Stromal cell of bone marrow (primary cell): ENCODE measurements around the gene HOXA5.
A peak's percentile ranks its signal among the peaks of the same experiment; 100 is the strongest.

Experiments used
- DNase-seq: peaks from one replicate; pipeline ENCODE4 v3.0.0-alpha.2; 2012; ENCODE audit warnings: low read depth

The HOXA5 gene

GRCh38 chr7:27159266-27160144 lies 16.0 kb upstream of the HOXA5 start:
- no peak for DNase-seq

- DNase-seq: no peak
Measured at GRCh38 chr7:27158436-27159265, 15.2 kb upstream of the HOXA5 start.

GRCh38 chr7:27157702-27158431 lies 14.4 kb upstream of the HOXA5 start:
- no peak for DNase-seq

GRCh38 chr7:27156916-27157701 lies 13.6 kb upstream of the HOXA5 start:
- DNase-seq: no peak

- DNase-seq: peak; percentile 64
Measured at GRCh38 chr7:27156508-27156898, 13.0 kb upstream of the HOXA5 start, which contains the start of gene HOXA7. HOXA7 (minus strand) TSS chr7:27156675; CDS start chr7:27156545, 130 bp downstream.

GRCh38 chr7:27155816-27156507 lies 12.5 kb upstream of the HOXA5 start:
- no peak for DNase-seq

GRCh38 chr7:27154901-27155815 lies 11.7 kb upstream of the HOXA5 start:
- no peak for DNase-seq

- no peak for DNase-seq
Measured at GRCh38 chr7:27154369-27154768, 10.9 kb upstream of the HOXA5 start.

GRCh38 chr7:27153526-27153925 lies 10.0 kb upstream of the HOXA5 start:
- no peak for DNase-seq

- DNase-seq: no peak
Measured at GRCh38 chr7:27152816-27153442, 9.4 kb upstream of the HOXA5 start.

GRCh38 chr7:27151931-27152815 lies 8.7 kb upstream of the HOXA5 start, which contains the start of gene HOXA3:
HOXA3 (minus strand) TSS chr7:27152583; CDS start chr7:27110640, 41,943 bp downstream.
- peak; percentile 85 for DNase-seq

- DNase-seq: no peak
Measured at GRCh38 chr7:27151341-27151930, 8.0 kb upstream of the HOXA5 start.

GRCh38 chr7:27150568-27151340 lies 7.3 kb upstream of the HOXA5 start:
- DNase-seq: peak; percentile 65

GRCh38 chr7:27149842-27150567 lies 6.5 kb upstream of the HOXA5 start:
- no peak for DNase-seq

GRCh38 chr7:27148756-27149641 lies 5.5 kb upstream of the HOXA5 start:
- no peak for DNase-seq
